SK-N-SH treated with all-trans-retinoic acid at 6 μM for 48 hours (cell line): ENCODE data around the gene MALT1.
A peak's percentile ranks its signal among the peaks of the same experiment; 100 is the strongest.

Experiments used
- ATAC-seq: fragments of 200-7000 bp; cut with Tn5 transposase; 3 replicates; pipeline ENCODE4 v1.9.1; 2020; ENCODE audit warnings: mild to moderate bottlenecking, moderate library complexity
- ARNTL ChIP-seq: fragments of 450-650 bp; formaldehyde crosslinking; IDR thresholded peaks from 2 replicates; pipeline ENCODE4 v1.5.0; 2020; ENCODE audit warnings: low read depth, mild to moderate bottlenecking, moderate library complexity, borderline replicate concordance
- BACH2 ChIP-seq: fragments of 250-450 bp; sonication (Bioruptor Pico); IDR thresholded peaks from 2 replicates; pipeline ENCODE4 v1.9.0; 2021; ENCODE audit warnings: mild to moderate bottlenecking, borderline replicate concordance
- CSDC2 ChIP-seq: fragments of 250-450 bp; sonication (Bioruptor Pico); IDR thresholded peaks from 2 replicates; pipeline ENCODE4 v1.5.0; 2020; ENCODE audit warnings: mild to moderate bottlenecking, moderate library complexity
- GLIS3 ChIP-seq: fragments of 250-450 bp; sonication (Bioruptor Pico); IDR thresholded peaks from 2 replicates; pipeline ENCODE4 v1.5.0; 2020; ENCODE audit warnings: mild to moderate bottlenecking, moderate library complexity
- OSR1 ChIP-seq: fragments of 250-450 bp; sonication (Bioruptor Pico); IDR thresholded peaks from 2 replicates; pipeline ENCODE4 v1.8.0; 2022; ENCODE audit warnings: moderate library complexity, mild to moderate bottlenecking, inconsistent platforms
- PPARA ChIP-seq: fragments of 250-450 bp; sonication (Bioruptor Pico); IDR thresholded peaks from 2 replicates; pipeline ENCODE4 v1.5.0; 2020; ENCODE audit warnings: mild to moderate bottlenecking, borderline replicate concordance
- RARB ChIP-seq: fragments of 250-450 bp; sonication (Bioruptor Pico); IDR thresholded peaks from 2 replicates; pipeline ENCODE4 v1.8.0; 2021; ENCODE audit warnings: mild to moderate bottlenecking, moderate library complexity
- SNAI2 ChIP-seq: fragments of 250-450 bp; sonication (Bioruptor Pico); IDR thresholded peaks from 2 replicates; pipeline ENCODE4 v1.5.0; 2020; ENCODE audit warnings: mild to moderate bottlenecking, moderate library complexity
- TCF4 ChIP-seq: fragments of 250-450 bp; sonication (Bioruptor Pico); IDR thresholded peaks from 2 replicates; pipeline ENCODE4 v1.8.0; 2021; ENCODE audit warnings: mild to moderate bottlenecking, moderate library complexity, borderline replicate concordance
- TOX ChIP-seq: fragments of 250-450 bp; sonication (Bioruptor Pico); IDR thresholded peaks from 2 replicates; pipeline ENCODE4 v1.8.0; 2021; ENCODE audit warnings: mild to moderate bottlenecking, moderate library complexity, borderline replicate concordance
- ZFP3 ChIP-seq: fragments of 250-450 bp; sonication (Bioruptor Pico); IDR thresholded peaks from 2 replicates; pipeline ENCODE4 v1.5.0; 2020; ENCODE audit warnings: mild to moderate bottlenecking, moderate library complexity
- ZFP30 ChIP-seq: fragments of 450-650 bp; formaldehyde crosslinking; IDR thresholded peaks from 2 replicates; pipeline ENCODE4 v1.5.0; 2022; ENCODE audit warnings: mild to moderate bottlenecking, moderate library complexity
- ZNF565 ChIP-seq: fragments of 450-650 bp; formaldehyde crosslinking; conservative IDR thresholded peaks from 2 replicates; pipeline ENCODE4 v1.5.0; 2020; ENCODE audit warnings: low read depth, mild to moderate bottlenecking, moderate library complexity
- ZNF70 ChIP-seq: fragments of 450-650 bp; formaldehyde crosslinking; IDR thresholded peaks from 2 replicates; pipeline ENCODE4 v1.5.0; 2020; ENCODE audit warnings: mild to moderate bottlenecking, moderate library complexity
- ZNF8 ChIP-seq: fragments of 450-650 bp; formaldehyde crosslinking; IDR thresholded peaks from 2 replicates; pipeline ENCODE4 v1.5.0; 2020; ENCODE audit warnings: mild to moderate bottlenecking, moderate library complexity
- TF ChIP-seq, protein P1 (sequence below): fragments of 250-450 bp; sonication (Bioruptor Pico); IDR thresholded peaks from 2 replicates; pipeline ENCODE4 v1.5.0; 2020; ENCODE audit warnings: mild to moderate bottlenecking, moderate library complexity
- TF ChIP-seq, protein P2 (sequence below): fragments of 250-450 bp; sonication (Bioruptor Pico); IDR thresholded peaks from 2 replicates; pipeline ENCODE4 v1.5.1; 2021; ENCODE audit warnings: mild to moderate bottlenecking, moderate library complexity
- TF ChIP-seq, protein P3 (sequence below): fragments of 250-450 bp; sonication (Bioruptor Pico); IDR thresholded peaks from 2 replicates; pipeline ENCODE4 v1.5.1; 2020; ENCODE audit warnings: low read depth, mild to moderate bottlenecking, moderate library complexity
- TF ChIP-seq, protein P4 (sequence below): fragments of 250-450 bp; sonication (Bioruptor Pico); IDR thresholded peaks from 2 replicates; pipeline ENCODE4 v1.8.0; 2021; ENCODE audit warnings: low read depth, mild to moderate bottlenecking, moderate library complexity, borderline replicate concordance

Gene MALT1

DNA sequence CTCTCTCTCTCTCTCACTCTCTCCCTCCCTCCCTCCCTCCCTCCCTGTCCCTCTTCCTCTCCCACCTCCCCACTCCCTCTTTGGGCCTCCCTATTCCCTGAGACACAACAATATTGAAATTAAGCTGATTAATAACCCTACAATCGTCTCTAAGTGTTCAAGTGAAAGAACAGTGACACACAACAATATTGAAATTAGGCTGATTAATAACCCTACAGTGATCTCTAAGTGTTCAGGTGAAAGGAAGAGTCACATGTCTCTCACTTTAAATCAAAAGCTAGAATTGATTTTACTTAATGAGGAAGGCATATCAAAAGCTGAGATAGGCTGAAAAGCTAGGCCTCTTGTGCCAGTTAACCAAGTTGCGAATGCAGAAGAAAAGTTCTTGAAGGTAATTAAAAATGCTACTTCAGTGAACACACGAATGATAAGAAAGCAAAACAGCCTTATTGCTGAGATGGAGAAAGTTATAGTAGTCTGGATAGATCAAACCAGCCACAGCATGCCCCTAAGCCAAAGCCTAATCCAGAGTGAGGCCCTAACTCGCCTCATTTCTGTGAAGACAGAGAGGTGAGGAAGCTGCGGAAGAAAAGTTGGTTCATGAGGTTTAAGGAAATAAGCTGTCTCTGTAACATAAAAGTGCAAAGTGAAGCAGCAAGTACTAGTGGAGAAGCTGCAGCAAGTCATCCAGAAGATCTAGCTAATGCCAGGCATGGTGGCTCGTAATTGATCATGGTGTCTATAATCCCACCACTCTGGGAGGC lies 21.3 kb downstream of the MALT1 start (continued):
- TF ChIP-seq, protein P1, sequence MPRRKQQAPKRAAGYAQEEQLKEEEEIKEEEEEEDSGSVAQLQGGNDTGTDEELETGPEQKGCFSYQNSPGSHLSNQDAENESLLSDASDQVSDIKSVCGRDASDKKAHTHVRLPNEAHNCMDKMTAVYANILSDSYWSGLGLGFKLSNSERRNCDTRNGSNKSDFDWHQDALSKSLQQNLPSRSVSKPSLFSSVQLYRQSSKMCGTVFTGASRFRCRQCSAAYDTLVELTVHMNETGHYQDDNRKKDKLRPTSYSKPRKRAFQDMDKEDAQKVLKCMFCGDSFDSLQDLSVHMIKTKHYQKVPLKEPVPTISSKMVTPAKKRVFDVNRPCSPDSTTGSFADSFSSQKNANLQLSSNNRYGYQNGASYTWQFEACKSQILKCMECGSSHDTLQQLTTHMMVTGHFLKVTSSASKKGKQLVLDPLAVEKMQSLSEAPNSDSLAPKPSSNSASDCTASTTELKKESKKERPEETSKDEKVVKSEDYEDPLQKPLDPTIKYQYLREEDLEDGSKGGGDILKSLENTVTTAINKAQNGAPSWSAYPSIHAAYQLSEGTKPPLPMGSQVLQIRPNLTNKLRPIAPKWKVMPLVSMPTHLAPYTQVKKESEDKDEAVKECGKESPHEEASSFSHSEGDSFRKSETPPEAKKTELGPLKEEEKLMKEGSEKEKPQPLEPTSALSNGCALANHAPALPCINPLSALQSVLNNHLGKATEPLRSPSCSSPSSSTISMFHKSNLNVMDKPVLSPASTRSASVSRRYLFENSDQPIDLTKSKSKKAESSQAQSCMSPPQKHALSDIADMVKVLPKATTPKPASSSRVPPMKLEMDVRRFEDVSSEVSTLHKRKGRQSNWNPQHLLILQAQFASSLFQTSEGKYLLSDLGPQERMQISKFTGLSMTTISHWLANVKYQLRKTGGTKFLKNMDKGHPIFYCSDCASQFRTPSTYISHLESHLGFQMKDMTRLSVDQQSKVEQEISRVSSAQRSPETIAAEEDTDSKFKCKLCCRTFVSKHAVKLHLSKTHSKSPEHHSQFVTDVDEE (CRISPR knock-in tag), result no peak
- no peak for TF ChIP-seq CSDC2 (CRISPR knock-in tag)

DNA sequence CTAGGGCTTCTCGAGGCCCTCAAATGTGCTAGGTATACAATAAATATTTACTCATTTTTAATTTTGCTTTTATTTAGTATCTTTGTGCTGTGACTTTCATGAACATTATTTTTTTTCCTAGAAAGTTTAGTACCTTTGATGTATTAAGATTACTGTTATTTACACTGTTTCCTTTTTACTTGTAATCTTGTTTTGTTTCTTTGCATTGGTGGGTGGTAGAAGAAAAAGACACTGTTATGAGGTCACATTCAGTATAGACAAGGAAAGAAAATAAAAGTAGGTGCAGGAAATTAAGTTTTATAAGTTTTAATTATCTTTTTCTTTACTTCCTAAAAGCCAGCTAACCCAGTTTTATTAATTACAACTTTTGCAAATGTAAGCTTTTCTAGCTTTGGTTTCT lies 23.0 kb downstream of the MALT1 start:
- TF ChIP-seq ZFP3 (CRISPR knock-in tag), result no peak
- no peak for TF ChIP-seq TOX (CRISPR knock-in tag)
- TF ChIP-seq CSDC2 (CRISPR knock-in tag), result no peak
- TF ChIP-seq, protein P2, sequence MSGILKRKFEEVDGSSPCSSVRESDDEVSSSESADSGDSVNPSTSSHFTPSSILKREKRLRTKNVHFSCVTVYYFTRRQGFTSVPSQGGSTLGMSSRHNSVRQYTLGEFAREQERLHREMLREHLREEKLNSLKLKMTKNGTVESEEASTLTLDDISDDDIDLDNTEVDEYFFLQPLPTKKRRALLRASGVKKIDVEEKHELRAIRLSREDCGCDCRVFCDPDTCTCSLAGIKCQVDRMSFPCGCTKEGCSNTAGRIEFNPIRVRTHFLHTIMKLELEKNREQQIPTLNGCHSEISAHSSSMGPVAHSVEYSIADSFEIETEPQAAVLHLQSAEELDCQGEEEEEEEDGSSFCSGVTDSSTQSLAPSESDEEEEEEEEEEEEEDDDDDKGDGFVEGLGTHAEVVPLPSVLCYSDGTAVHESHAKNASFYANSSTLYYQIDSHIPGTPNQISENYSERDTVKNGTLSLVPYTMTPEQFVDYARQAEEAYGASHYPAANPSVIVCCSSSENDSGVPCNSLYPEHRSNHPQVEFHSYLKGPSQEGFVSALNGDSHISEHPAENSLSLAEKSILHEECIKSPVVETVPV, result no peak
- no peak for TF ChIP-seq ZNF565
- TF ChIP-seq RARB (CRISPR knock-in tag), result no peak
- TF ChIP-seq BACH2, result no peak
- TF ChIP-seq, protein P3, sequence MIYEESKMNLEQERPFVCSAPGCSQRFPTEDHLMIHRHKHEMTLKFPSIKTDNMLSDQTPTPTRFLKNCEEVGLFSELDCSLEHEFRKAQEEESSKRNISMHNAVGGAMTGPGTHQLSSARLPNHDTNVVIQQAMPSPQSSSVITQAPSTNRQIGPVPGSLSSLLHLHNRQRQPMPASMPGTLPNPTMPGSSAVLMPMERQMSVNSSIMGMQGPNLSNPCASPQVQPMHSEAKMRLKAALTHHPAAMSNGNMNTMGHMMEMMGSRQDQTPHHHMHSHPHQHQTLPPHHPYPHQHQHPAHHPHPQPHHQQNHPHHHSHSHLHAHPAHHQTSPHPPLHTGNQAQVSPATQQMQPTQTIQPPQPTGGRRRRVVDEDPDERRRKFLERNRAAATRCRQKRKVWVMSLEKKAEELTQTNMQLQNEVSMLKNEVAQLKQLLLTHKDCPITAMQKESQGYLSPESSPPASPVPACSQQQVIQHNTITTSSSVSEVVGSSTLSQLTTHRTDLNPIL (CRISPR knock-in tag), result no peak
- TF ChIP-seq PPARA (CRISPR knock-in tag), result no peak
- no peak for TF ChIP-seq ZFP30 (CRISPR knock-in tag)
- TF ChIP-seq SNAI2 (CRISPR knock-in tag), result no peak
- TF ChIP-seq TCF4 (CRISPR knock-in tag), result no peak
- TF ChIP-seq ZNF70 (CRISPR knock-in tag), result no peak
- no peak for TF ChIP-seq ZNF8 (CRISPR knock-in tag)
- TF ChIP-seq, protein P1 (CRISPR knock-in tag), result no peak
- TF ChIP-seq GLIS3 (CRISPR knock-in tag), result no peak
- no peak for TF ChIP-seq OSR1 (CRISPR knock-in tag)
- TF ChIP-seq ARNTL (CRISPR knock-in tag), result no peak
- TF ChIP-seq, protein P4, sequence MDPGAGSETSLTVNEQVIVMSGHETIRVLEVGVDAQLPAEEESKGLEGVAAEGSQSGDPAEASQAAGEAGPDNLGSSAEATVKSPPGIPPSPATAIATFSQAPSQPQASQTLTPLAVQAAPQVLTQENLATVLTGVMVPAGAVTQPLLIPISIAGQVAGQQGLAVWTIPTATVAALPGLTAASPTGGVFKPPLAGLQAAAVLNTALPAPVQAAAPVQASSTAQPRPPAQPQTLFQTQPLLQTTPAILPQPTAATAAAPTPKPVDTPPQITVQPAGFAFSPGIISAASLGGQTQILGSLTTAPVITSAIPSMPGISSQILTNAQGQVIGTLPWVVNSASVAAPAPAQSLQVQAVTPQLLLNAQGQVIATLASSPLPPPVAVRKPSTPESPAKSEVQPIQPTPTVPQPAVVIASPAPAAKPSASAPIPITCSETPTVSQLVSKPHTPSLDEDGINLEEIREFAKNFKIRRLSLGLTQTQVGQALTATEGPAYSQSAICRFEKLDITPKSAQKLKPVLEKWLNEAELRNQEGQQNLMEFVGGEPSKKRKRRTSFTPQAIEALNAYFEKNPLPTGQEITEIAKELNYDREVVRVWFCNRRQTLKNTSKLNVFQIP, result no peak
- no peak for ATAC-seq

DNA sequence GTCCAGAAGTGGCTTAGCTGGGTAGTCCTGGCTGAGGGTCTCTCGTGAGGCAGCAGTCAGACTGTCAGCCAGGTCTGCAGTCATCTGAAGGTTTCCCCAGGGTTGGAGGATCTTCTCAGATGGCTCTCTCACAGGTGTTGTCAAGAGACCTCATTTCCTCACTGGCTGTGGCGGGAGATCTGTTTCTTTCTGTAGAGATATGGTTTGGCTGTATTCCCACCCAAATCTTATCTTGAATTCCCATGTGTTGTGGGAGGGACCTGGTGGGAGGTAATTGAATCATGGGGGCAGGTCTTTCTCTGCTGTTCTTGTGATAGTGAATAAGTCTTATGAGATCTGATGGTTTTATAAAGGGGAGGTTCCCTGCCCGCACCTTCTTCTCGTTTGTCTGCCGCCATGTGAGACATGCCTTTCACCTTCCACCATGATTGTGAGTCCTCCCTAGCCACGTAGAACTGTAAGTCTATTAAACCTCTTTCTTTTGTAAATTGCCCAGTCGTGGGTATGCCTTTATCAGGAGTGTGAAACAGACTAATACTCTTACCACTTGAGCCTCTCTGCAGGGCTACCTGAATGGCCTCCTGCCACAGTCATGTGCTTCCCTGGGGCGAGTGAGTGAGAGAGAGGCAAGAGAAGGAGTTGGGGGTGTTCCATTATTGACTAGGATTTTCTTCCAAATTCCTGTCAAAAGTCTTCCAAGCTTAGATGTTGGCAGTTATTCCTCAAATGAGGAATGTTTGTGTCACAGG lies 23.6 kb downstream of the MALT1 start:
- TF ChIP-seq ZFP30 (CRISPR knock-in tag) (no peak), RARB (CRISPR knock-in tag) (no peak), TCF4 (CRISPR knock-in tag) (peak; percentile 71), ZNF8 (CRISPR knock-in tag) (no peak), TOX (CRISPR knock-in tag) (no peak), BACH2 (no peak)
- no peak for ATAC-seq
